CD4-positive, alpha-beta T cell (primary cell): ENCODE data around the gene PRLH. TPM values are rescaled to one million over a fixed set of nuclear protein-coding genes. Genes with fewer than 3 reads are reported as not detected.

Experiments used
- ATAC-seq: fragments of 200-7000 bp; cut with Tn5 transposase; one replicate; pipeline ENCODE4 v1.10.0; 2022; ENCODE audit warnings: mild to moderate bottlenecking; ENCODE audit not compliant: poor library complexity
- CTCF ChIA-PET: fragments of 350-600 bp; sonication (Branson Sonifier 250); formaldehyde crosslinking; loops from one replicate; lab custom pipeline; 2021; ENCODE audit warnings: antibody characterized with exemption, inconsistent platforms; lab: Charles Lee
- POLR2A ChIA-PET: fragments of 350-600 bp; sonication (Branson Sonifier 250); formaldehyde crosslinking; loops from one replicate; lab custom pipeline; 2021; ENCODE audit warnings: antibody characterized with exemption, inconsistent platforms; lab: Charles Lee
- DNase-seq, 14 experiments: peaks; one replicate each; pipeline ENCODE4 v3.0.0-alpha.2; 2013 to 2020; ENCODE audit warnings: mixed read lengths in 2 of 14
- H3K27ac ChIP-seq, 2 donors: one replicate each; pipeline versions ENCODE4 v1.5.1 to v1.7.0; 2013; ENCODE audit warnings: low read length in 2 of 2, low read depth in 1 of 2, mild to moderate bottlenecking in 1 of 2
- H3K27me3 ChIP-seq, 2 experiments: 1 replicate in 1 of 2; 2 replicates in 1 of 2; pipeline versions ENCODE4 v1.6.1 to v1.7.0; 2013; ENCODE audit warnings: low read length in 2 of 2, control low read depth in 1 of 2, mild to moderate bottlenecking in 1 of 2, moderate library complexity in 1 of 2; ENCODE audit not compliant: insufficient read depth in 2 of 2, control insufficient read depth in 1 of 2
- H3K36me3 ChIP-seq: one replicate; pipeline ENCODE4 v1.6.1; 2013; ENCODE audit warnings: low read length, control low read depth; ENCODE audit not compliant: insufficient read depth
- H3K4me1 ChIP-seq: one replicate; pipeline ENCODE4 v1.6.1; 2013; ENCODE audit warnings: low read length, control low read depth; ENCODE audit not compliant: insufficient read depth
- H3K4me3 ChIP-seq: one replicate; pipeline ENCODE4 v1.5.1; 2013; ENCODE audit warnings: mild to moderate bottlenecking, low read length, moderate library complexity
- H3K9me3 ChIP-seq, 2 experiments: 1 replicate in 1 of 2; 2 replicates in 1 of 2; pipeline versions ENCODE4 v1.6.1 to v1.7.0; 2013; ENCODE audit warnings: low read length in 2 of 2, mild to moderate bottlenecking in 2 of 2, control low read depth in 1 of 2, moderate library complexity in 1 of 2; ENCODE audit not compliant: control insufficient read depth in 1 of 2, insufficient read depth in 1 of 2
- H3K27ac Mint-ChIP-seq: one replicate; pipeline ENCODE4 v1.8.0; 2020; ENCODE audit warnings: mixed read lengths
- H3K27me3 Mint-ChIP-seq: one replicate; pipeline ENCODE4 v1.8.0; 2021; ENCODE audit warnings: mixed read lengths
- H3K36me3 Mint-ChIP-seq: one replicate; pipeline ENCODE4 v1.8.0; 2021; ENCODE audit warnings: low read depth, mixed read lengths
- H3K4me1 Mint-ChIP-seq: one replicate; pipeline ENCODE4 v1.8.0; 2021; ENCODE audit warnings: low read depth, mixed read lengths
- H3K4me3 Mint-ChIP-seq: one replicate; pipeline ENCODE4 v1.8.0; 2020; ENCODE audit warnings: mild to moderate bottlenecking, mixed read lengths
- H3K9me3 Mint-ChIP-seq: one replicate; pipeline ENCODE4 v1.8.0; 2020; ENCODE audit warnings: mixed read lengths
- intact Hi-C, 2 experiments: fragments of 100-400 bp; cut with DNase I in 1 of 2; cut with micrococcal nuclease in 1 of 2; formaldehyde crosslinking; loops; one replicate each; pipeline versions ENCODE4 v1.15.1 to v1.9.0; 2023 to 2025; cut with DNase I, micrococcal nuclease
- total RNA-seq, 174 experiments: library from RNA in 2 of 174; stranded (reverse) in 2 of 174; gene quantifications; one replicate each; pipeline ENCODE4 v1.2.3 and lab custom pipeline; 2021 to 2026
- TF ChIP-seq, protein P1 (sequence below): fragments of 200-600 bp; IDR thresholded peaks from one replicate; pipeline ENCODE4 v1.8.0; 2022; ENCODE audit warnings: antibody characterized with exemption, mild to moderate bottlenecking

The PRLH gene
- total RNA-seq, 2 experiments from 2014 or later, result not detected

DNA sequence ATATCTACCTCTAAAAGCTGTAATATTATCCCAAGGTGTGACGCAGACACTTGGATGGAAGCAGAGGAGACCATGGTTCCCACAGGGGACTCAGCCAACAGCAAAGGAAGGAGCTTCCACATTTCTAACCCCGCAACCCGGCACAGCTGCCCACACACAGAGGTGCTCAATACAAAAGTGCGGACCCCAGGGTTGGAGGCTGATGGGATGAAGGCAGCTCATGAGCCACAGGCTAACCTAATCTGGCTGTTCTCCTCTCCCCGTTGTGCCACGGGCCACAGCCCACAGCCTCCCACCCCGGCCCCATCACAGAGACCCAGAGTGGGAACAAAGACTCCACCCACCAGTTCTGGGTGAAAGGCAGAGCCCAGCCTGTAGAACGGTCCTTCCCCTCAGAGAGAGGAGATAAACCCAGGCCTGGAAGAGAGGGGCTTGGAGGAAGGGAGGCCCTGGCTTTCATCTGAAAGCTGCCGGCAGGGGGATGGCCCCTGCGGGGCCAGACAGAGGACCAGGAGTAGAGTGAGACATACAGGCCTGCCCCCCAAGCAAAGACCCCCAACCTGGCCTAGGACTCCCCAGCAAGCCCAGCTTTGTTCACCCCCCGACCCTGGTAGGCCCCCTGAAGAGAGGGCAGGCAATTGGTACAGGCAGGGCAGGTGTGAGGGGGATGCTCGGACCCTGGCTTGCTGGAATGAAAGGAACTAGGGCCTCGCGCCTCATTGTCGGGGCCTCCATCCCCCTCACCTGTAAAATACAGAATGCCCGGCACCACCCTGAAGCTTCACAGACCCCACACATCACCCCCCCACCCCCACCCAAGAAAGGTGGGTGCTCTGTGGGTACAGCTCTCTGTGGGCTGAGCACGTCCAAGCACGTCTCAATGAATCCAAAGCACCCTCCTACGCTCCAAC lies 17.3 kb downstream of the PRLH start:
- peaks cover 4% of the 10 kb centered on the region for H3K4me1 Mint-ChIP-seq
- H3K36me3 ChIP-seq, result no peaks in the 10 kb centered on the region
- ChIA-PET CTCF (interaction anchor here (1.6 kb wide), 1 partner anchor 19 kb away, joined by 4 read pairs; no protein-coding TSS in a partner anchor), POLR2A (no interaction called here)
- intact Hi-C loops, result loop anchor here in 1 of 2 experiments (5.0 kb wide), 1 partner anchor 89 kb away; no protein-coding TSS in a partner anchor
- H3K4me1 ChIP-seq, result peaks cover 7% of the 10 kb centered on the region
- DNase-seq (no peak), ATAC-seq (no peak)
- no peaks in the 10 kb centered on the region for H3K9me3 ChIP-seq
- H3K27ac Mint-ChIP-seq, result no peak overlapping the region
- H3K4me3 Mint-ChIP-seq, result no peak overlapping the region
- H3K9me3 Mint-ChIP-seq, result no peaks in the 10 kb centered on the region
- no peak overlapping the region for H3K4me3 ChIP-seq
- no peaks in the 10 kb centered on the region for H3K27me3 Mint-ChIP-seq
- H3K36me3 Mint-ChIP-seq, result no peaks in the 10 kb centered on the region
- no peak overlapping the region for H3K27ac ChIP-seq
- TF ChIP-seq, protein P1, sequence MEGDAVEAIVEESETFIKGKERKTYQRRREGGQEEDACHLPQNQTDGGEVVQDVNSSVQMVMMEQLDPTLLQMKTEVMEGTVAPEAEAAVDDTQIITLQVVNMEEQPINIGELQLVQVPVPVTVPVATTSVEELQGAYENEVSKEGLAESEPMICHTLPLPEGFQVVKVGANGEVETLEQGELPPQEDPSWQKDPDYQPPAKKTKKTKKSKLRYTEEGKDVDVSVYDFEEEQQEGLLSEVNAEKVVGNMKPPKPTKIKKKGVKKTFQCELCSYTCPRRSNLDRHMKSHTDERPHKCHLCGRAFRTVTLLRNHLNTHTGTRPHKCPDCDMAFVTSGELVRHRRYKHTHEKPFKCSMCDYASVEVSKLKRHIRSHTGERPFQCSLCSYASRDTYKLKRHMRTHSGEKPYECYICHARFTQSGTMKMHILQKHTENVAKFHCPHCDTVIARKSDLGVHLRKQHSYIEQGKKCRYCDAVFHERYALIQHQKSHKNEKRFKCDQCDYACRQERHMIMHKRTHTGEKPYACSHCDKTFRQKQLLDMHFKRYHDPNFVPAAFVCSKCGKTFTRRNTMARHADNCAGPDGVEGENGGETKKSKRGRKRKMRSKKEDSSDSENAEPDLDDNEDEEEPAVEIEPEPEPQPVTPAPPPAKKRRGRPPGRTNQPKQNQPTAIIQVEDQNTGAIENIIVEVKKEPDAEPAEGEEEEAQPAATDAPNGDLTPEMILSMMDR, result no peak
- H3K27me3 ChIP-seq, result no peaks in the 10 kb centered on the region

DNA sequence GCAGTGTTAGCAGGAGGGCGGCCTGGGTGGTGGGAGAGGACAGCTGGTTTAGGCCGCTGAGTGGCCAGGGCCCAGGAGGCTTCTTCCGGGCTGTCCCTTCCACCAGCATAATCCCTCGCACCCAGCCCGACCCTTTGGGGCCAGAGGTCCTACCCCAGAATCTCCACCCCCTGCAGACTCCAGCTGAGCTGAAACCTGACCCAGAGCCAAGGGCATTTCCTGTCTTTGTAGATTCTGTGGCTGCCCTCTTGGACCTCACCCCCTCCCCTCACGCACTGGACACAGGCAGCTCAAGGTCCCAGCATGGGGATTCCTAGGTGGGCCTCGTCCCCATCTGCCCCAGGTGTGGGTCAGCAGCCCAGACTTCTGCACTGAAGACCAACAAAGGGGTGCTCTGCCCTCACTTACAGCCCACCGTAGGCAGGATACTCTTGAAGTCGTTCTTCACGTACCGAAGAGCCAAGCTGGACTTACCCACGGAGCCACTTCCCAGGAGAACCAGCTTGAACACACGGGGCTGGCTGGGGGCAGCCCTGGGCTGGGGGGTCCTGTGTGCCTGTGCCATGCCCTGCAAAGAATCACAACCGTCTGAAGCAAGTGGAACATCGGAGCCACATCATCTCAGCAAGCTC lies 19.3 kb downstream of the PRLH start:
- Histone ChIP-seq H3K4me1 (peaks cover 7% of the 10 kb centered on the region), H3K27ac (no peak overlapping the region), H3K4me3 (no peak overlapping the region), H3K9me3 (no peaks in the 10 kb centered on the region), H3K36me3 (no peaks in the 10 kb centered on the region), H3K27me3 (no peaks in the 10 kb centered on the region)
- Mint-ChIP-seq H3K9me3 (no peaks in the 10 kb centered on the region), H3K27ac (no peak overlapping the region), H3K27me3 (no peaks in the 10 kb centered on the region), H3K36me3 (no peaks in the 10 kb centered on the region), H3K4me1 (peaks cover 9% of the 10 kb centered on the region), H3K4me3 (no peak overlapping the region)
- POLR2A ChIA-PET, result no interaction called here
- intact Hi-C loops, result no loop called here
- DNase-seq (no peak), ATAC-seq (no peak)
- TF ChIP-seq, protein P1, result no peak
- CTCF ChIA-PET, result no interaction called here

DNA sequence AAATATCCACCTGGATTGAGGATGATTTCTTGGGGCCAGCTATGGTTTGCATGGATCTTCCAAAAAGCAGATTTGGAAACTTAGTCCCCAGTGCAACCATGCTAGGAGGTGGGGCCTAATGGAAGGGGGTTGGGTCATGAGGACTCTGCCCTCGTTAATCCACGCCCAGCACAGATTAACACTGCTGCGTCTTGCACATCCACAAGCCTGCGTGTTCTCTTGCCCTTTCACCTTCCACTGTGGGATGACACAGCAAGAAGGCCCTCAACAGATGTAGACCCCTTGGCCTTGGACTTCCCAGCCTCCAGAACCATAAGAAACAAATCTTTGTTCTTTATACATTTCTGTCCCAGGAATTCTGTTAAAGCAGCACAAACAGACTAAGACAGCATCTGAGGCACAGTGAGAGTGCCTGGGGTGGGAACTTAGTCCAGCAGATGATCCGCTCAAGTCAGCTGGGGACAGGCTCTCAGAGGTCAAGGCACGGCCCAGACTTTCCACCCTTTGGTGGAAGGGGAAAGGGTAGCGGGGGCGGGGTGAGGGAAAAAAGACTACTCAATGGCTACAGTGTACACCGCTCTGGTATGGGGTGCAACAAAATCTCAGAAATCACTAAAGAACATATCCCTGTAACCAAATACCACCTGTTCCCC lies 21.8 kb downstream of the PRLH start:
- TF ChIP-seq, protein P1, result no peak
- Histone ChIP-seq H3K27ac (no peak overlapping the region), H3K27me3 (no peaks in the 10 kb centered on the region), H3K36me3 (no peaks in the 10 kb centered on the region), H3K9me3 (no peaks in the 10 kb centered on the region), H3K4me1 (peaks cover 12% of the 10 kb centered on the region), H3K4me3 (no peak overlapping the region)
- no peak overlapping the region for H3K4me3 Mint-ChIP-seq
- ChIA-PET CTCF (no interaction called here), POLR2A (no interaction called here)
- peaks cover 12% of the 10 kb centered on the region for H3K4me1 Mint-ChIP-seq
- no peak for ATAC-seq
- no peaks in the 10 kb centered on the region for H3K9me3 Mint-ChIP-seq
- H3K36me3 Mint-ChIP-seq, result no peaks in the 10 kb centered on the region
- H3K27me3 Mint-ChIP-seq, result no peaks in the 10 kb centered on the region
- no peak for DNase-seq
- intact Hi-C loops, result no loop called here
- no peak overlapping the region for H3K27ac Mint-ChIP-seq
